Hepatocyte (in vitro differentiated cells): ENCODE measurements around the gene SDK1.

ENCODE experiments used
- EZH2 ChIP-seq: fragments of 200-600 bp; sonication (generic); IDR thresholded peaks from 2 replicates; pipeline ENCODE4 v1.6.1; 2016; ENCODE audit warnings: antibody characterized with exemption, mild to moderate bottlenecking, borderline replicate concordance
- TF ChIP-seq, protein P1 (sequence below): fragments of 200-600 bp; sonication (generic); IDR thresholded peaks from 2 replicates; pipeline ENCODE4 v1.5.1; 2016; ENCODE audit warnings: antibody characterized with exemption, mild to moderate bottlenecking; ENCODE audit not compliant: poor library complexity

DNA sequence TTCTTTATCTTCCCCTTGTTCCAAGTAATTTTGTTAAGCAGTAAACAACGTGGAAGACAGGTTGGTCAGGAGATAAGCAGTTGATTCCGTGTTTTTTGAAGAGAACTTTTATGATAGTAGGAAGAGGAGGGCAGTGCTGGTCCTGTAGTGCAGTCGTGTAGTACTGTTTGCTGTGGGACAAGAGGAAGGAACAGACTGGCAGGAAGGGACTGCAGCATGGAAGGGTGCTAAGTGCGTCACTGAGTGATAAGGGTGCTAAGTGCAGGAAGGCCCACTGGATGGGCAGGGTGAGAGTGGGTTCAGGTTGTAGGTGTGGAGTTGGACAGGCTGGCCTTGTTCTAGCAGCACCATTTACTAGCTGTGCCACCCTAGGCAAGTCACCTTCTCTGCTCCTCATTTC, 125.0 kb downstream of the SDK1 start:
- TF ChIP-seq, protein P1, sequence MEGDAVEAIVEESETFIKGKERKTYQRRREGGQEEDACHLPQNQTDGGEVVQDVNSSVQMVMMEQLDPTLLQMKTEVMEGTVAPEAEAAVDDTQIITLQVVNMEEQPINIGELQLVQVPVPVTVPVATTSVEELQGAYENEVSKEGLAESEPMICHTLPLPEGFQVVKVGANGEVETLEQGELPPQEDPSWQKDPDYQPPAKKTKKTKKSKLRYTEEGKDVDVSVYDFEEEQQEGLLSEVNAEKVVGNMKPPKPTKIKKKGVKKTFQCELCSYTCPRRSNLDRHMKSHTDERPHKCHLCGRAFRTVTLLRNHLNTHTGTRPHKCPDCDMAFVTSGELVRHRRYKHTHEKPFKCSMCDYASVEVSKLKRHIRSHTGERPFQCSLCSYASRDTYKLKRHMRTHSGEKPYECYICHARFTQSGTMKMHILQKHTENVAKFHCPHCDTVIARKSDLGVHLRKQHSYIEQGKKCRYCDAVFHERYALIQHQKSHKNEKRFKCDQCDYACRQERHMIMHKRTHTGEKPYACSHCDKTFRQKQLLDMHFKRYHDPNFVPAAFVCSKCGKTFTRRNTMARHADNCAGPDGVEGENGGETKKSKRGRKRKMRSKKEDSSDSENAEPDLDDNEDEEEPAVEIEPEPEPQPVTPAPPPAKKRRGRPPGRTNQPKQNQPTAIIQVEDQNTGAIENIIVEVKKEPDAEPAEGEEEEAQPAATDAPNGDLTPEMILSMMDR: no peak
- no peak for TF ChIP-seq EZH2
